Measurements from ENCODE around the gene PHF2.

The PHF2 gene

DNA sequence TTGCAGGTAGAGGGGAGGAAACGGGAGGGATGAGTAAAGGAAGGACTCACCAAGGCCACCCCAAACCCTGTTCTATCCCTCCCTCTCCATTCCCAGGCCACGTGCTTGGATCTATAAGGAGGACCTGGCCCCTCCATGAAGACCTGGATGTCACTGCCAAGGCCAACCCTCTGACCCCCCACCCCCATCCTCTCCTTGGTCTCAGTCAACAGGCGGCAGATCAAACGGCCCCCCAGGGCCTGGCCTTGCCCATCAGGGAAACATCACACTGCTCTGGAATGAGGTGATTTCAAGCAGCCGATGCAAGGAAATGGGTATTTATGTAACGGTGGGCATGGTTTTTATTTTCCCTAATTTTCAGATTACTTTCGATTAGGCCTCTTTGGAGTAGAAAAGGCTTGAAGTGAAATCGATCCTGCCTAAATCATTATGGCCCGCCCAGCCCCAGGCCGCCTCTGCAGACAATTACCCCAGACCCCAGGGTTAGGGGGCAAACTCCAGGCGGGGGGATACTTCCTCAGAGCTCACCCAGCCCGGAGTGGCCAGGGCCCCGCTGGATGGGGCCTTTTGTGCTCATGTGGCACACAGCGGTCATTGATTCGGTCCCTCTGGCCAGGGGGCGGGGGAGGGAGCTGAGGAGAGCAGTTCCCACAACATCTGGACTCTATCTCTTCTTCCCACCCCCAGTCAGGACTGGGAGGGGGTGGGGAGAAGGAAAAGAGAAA lies 125.3 kb downstream of the PHF2 start:
- DNase-seq (ENCODE audit: low read depth in 3 of 3) = no peak

GRCh38 chr9:93702261-93702660 lies 125.9 kb downstream of the PHF2 start:
- DNase-seq (ENCODE audit: low read depth in 3 of 3) = no peak

- DNase-seq (ENCODE audit: low read depth in 3 of 3) = no peak
Observed at GRCh38 chr9:93708289-93708986, 132.1 kb downstream of the PHF2 start.

GRCh38 chr9:93708987-93709302 lies 132.6 kb downstream of the PHF2 start:
- no peak for DNase-seq (ENCODE audit: low read depth in 3 of 3)

DNA sequence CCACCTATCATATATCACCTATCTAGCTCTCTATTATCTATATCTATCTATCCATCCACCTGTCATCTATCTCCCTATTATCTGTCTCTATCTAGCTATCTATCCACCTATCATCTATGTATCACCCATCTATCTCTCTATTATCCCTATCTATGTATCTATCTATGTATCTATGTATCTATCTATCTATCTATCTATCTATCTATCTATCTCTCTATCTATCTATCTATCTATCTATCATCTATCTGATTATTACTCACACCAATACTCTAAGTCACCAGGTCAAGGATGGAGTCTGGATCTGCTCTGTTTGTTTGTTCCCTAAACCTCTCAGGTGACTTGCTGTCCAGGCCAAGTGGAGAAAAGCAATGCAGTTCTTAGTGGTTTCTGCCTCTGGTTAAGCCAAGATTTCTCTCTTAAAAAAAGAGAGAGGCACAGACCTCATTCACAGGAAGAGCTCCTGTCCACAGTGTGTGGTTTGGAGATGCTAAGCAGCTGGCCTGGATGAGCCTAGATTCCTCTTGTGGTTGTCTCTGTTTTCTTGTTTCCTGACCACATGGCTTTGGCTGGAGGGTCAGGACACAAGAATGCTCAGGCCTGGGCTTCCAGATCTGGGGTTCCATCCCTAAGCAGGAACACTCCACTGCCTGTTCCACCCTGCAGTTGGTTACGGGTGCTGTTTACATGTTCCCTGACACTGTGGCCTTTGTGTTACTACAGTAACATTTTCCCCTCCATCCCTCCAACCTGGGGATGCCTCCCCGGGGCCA lies 133.4 kb downstream of the PHF2 start:
- no peak for DNase-seq (ENCODE audit: low read depth in 3 of 3)

DNA sequence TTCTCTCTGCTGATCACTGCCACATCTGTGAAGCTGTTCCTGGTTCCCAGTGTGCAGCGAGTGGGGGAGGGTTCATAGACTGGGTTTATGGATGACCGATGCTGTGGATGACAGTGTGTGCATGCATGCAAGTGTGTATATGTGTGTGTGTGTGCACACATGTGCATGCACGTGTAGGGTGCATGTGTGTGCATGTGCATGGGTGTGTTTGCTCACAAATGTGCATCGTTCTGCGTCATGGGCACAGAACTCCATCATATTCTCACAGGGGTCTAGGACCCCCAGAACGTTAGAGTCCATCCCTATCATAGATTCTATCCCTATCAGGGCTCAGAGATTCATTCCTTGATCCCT lies 134.0 kb downstream of the PHF2 start:
- DNase-seq (ENCODE audit: low read depth in 3 of 3) = no peak

DNA sequence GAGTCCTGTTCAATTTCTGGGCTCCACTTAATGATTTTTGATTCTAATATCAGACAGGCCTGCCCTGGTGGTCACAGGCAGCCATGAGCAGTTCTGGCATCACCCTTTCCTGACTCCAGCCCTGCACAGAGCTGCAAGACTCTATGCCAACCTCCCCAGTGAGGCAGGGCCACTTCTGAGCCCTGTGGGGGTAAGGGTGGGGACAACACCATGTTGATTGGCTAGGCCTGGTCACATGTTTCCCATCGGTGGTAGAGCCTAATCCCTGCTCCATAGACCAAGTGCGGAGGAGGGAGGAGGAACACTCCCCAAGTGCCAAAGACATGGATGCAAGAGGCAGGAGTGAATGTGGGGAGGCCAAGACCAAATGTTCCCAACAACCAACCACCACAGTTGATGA lies 134.6 kb downstream of the PHF2 start:
- no peak for DNase-seq (ENCODE audit: low read depth in 3 of 3)

- no peak for DNase-seq (ENCODE audit: low read depth in 3 of 3)
Observed at GRCh38 chr9:93712896-93713295, 136.5 kb downstream of the PHF2 start.

DNA sequence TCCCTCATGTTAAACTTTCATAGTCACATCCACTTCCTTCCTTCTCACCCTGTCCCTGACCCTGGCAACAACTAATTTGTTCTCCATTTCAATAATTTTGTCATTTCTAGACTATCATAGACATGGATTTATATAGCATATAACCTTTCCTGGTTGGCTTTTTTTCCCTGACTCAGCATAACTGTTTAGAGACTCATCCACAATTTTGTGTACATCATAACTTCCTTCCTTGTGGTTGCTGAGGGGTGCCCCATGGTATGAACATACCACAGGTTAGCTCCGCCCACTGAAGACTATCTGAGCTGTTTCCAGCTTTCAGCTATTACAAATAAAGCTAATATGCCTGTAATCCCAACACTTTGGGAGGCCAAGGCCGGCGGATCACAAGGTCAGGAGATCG lies 137.3 kb downstream of the PHF2 start:
- no peak for DNase-seq (ENCODE audit: low read depth in 3 of 3)

- DNase-seq (ENCODE audit: low read depth in 3 of 3) = no peak
Observed at GRCh38 chr9:93721417-93721965, 145.1 kb downstream of the PHF2 start.

DNA sequence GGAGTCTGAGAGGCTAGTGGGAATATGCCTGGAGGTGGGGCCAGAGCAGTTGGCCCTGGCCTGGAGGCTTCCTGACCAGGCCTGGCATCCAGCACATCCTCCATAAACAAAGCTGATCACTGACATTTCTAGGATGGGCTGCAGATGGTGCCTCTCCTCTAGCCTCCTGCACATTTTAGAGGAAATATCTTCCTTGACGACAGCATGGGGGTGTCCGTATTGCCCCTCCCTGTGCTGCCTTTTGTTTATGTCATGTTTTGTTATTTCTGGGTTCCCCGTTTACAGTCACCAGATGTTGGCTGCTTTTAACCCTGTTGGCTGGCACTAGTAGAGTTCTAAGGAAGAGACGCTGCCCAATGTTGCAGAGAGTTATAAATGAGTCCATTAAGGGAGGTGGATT lies 148.5 kb downstream of the PHF2 start:
- no peak for DNase-seq (ENCODE audit: low read depth in 3 of 3)

DNA sequence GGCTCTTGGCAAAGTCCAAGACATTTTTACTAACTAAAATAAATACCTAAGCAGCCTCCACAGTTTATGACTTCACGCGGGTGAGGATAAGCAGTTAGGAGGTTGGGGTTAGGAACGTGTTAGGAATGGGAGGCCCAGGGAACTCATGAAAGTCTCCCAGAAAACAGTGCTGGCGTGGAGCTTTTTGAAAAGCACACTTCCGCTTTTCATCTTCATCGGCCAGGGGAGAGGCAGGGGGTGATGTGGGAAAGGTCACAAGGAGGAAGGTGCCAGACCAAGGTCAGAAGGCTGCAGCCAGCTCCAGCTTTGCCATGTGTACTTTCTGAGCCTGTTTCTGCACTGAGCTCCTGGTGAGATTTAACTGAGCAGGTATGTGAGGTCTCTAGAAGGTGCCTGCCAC lies 149.0 kb downstream of the PHF2 start:
- DNase-seq (ENCODE audit: low read depth in 3 of 3) = no peak

- no peak for DNase-seq (ENCODE audit: low read depth in 3 of 3)
Observed at GRCh38 chr9:93726147-93726546, 149.8 kb downstream of the PHF2 start.

Measured in stimulated activated CD4-positive, alpha-beta T cell treated with anti-CD3 and anti-CD28 coated beads, TNF-alpha, amount 100 ng/mL, for 24 hours (primary cell).